Measurements from ENCODE around the gene EML4. TPM values are rescaled to one million over a fixed set of nuclear protein-coding genes. Genes with fewer than 3 reads are reported as not detected.

Gene EML4
- total and polyA plus RNA-seq, 2 of the 13 experiments (the other 11 are each of a cell fraction or from before 2014, with no cell fraction given), result 243 to 476 TPM

GRCh38 chr2:42171396-42171980, 2.3 kb downstream of the EML4 start (continued):
- TF ChIP-seq ESRRA (CRISPR knock-in tag; IDR thresholded peaks at IDR 0.05; ENCODE audit: low read depth), result no peak
- TF ChIP-seq, protein P1, sequence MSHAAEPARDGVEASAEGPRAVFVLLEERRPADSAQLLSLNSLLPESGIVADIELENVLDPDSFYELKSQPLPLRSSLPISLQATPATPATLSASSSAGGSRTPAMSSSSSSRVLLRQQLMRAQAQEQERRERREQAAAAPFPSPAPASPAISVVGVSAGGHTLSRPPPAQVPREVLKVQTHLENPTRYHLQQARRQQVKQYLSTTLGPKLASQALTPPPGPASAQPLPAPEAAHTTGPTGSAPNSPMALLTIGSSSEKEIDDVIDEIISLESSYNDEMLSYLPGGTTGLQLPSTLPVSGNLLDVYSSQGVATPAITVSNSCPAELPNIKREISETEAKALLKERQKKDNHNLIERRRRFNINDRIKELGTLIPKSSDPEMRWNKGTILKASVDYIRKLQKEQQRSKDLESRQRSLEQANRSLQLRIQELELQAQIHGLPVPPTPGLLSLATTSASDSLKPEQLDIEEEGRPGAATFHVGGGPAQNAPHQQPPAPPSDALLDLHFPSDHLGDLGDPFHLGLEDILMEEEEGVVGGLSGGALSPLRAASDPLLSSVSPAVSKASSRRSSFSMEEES (CRISPR knock-in tag; IDR thresholded peaks at IDR 0.05), result no peak
- no peak for TF ChIP-seq FOXP1 (IDR thresholded peaks at IDR 0.05)
- TF ChIP-seq FOXP1 (CRISPR knock-in tag; IDR thresholded peaks at IDR 0.05), result no peak
- TF ChIP-seq ZNF326 (CRISPR knock-in tag; IDR thresholded peaks at IDR 0.05; ENCODE audit: borderline replicate concordance), result no peak
- no peak for TF ChIP-seq ZNF431 (CRISPR knock-in tag; IDR thresholded peaks at IDR 0.05; ENCODE audit: borderline replicate concordance, low read depth)
- TF ChIP-seq POLR2AphosphoS5 (IDR thresholded peaks at IDR 0.05; ENCODE audit: low read depth, low read length), result peak; percentile 54
- 0 out of 2 replicates have a peak, but pooled peaks have one; percentile 48 for TF ChIP-seq ZNF430 (CRISPR knock-in tag; IDR thresholded peaks at IDR 0.05)
- TF ChIP-seq, protein P2, sequence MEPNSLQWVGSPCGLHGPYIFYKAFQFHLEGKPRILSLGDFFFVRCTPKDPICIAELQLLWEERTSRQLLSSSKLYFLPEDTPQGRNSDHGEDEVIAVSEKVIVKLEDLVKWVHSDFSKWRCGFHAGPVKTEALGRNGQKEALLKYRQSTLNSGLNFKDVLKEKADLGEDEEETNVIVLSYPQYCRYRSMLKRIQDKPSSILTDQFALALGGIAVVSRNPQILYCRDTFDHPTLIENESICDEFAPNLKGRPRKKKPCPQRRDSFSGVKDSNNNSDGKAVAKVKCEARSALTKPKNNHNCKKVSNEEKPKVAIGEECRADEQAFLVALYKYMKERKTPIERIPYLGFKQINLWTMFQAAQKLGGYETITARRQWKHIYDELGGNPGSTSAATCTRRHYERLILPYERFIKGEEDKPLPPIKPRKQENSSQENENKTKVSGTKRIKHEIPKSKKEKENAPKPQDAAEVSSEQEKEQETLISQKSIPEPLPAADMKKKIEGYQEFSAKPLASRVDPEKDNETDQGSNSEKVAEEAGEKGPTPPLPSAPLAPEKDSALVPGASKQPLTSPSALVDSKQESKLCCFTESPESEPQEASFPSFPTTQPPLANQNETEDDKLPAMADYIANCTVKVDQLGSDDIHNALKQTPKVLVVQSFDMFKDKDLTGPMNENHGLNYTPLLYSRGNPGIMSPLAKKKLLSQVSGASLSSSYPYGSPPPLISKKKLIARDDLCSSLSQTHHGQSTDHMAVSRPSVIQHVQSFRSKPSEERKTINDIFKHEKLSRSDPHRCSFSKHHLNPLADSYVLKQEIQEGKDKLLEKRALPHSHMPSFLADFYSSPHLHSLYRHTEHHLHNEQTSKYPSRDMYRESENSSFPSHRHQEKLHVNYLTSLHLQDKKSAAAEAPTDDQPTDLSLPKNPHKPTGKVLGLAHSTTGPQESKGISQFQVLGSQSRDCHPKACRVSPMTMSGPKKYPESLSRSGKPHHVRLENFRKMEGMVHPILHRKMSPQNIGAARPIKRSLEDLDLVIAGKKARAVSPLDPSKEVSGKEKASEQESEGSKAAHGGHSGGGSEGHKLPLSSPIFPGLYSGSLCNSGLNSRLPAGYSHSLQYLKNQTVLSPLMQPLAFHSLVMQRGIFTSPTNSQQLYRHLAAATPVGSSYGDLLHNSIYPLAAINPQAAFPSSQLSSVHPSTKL (CRISPR knock-in tag; IDR thresholded peaks at IDR 0.05), result peak; percentile 30
- TF ChIP-seq THAP11 (CRISPR knock-in tag; IDR thresholded peaks at IDR 0.05), result 0 out of 2 replicates have a peak, but pooled peaks have one; percentile 14
- TF ChIP-seq ZSCAN12 (CRISPR knock-in tag; IDR thresholded peaks at IDR 0.05), result no peak
- TF ChIP-seq ZFX (CRISPR knock-in tag; IDR thresholded peaks at IDR 0.05; ENCODE audit: low read depth), result peak; percentile 73
- TF ChIP-seq, protein P3, sequence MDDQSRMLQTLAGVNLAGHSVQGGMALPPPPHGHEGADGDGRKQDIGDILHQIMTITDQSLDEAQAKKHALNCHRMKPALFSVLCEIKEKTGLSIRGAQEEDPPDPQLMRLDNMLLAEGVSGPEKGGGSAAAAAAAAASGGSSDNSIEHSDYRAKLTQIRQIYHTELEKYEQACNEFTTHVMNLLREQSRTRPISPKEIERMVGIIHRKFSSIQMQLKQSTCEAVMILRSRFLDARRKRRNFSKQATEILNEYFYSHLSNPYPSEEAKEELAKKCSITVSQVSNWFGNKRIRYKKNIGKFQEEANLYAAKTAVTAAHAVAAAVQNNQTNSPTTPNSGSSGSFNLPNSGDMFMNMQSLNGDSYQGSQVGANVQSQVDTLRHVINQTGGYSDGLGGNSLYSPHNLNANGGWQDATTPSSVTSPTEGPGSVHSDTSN (CRISPR knock-in tag; IDR thresholded peaks at IDR 0.05; ENCODE audit: borderline replicate concordance), result no peak; the same call in 1 of the 2 replicates
- peak; percentile 49; the same call in 1 of the 2 replicates for TF ChIP-seq KAT7 (CRISPR knock-in tag; IDR thresholded peaks at IDR 0.05; ENCODE audit: borderline replicate concordance)

Data from HepG2 (cell line).